Neural cell (in vitro differentiated cells): ENCODE results near the gene RIOK2.

Source experiments
- CTCF ChIP-seq: fragments of 450-650 bp; IDR thresholded peaks from 2 replicates; pipeline ENCODE4 v1.5.1; 2014; ENCODE audit warnings: antibody characterized with exemption, mild to moderate bottlenecking, moderate library complexity; ENCODE audit not compliant: poor library complexity, severe bottlenecking
- EP300 ChIP-seq: fragments of 450-650 bp; conservative IDR thresholded peaks from 2 replicates; pipeline ENCODE4 v1.6.1; 2014; ENCODE audit warnings: antibody characterized with exemption, mild to moderate bottlenecking, moderate library complexity; ENCODE audit not compliant: poor library complexity, severe bottlenecking
- EZH2 ChIP-seq: fragments of 200-600, 300-800 bp; shearing (Covaris generic), sonication (generic); IDR thresholded peaks from 2 replicates; pipeline ENCODE4 v1.6.1; 2014; ENCODE audit warnings: antibody characterized with exemption, low read length, borderline replicate concordance, mild to moderate bottlenecking; ENCODE audit not compliant: insufficient read depth, poor library complexity, severe bottlenecking
- POLR2AphosphoS5 ChIP-seq: IDR thresholded peaks from 2 replicates; pipeline ENCODE4 v1.6.1; 2012
- RAD21 ChIP-seq: fragments of 450-650 bp; conservative IDR thresholded peaks from 2 replicates; pipeline ENCODE4 v1.6.1; 2014; ENCODE audit warnings: antibody characterized with exemption, mild to moderate bottlenecking, moderate library complexity
- REST ChIP-seq: IDR thresholded peaks from 2 replicates; pipeline ENCODE4 v1.6.1; 2012; ENCODE audit warnings: borderline replicate concordance
- SMC3 ChIP-seq: fragments of 450-650 bp; conservative IDR thresholded peaks from 2 replicates; pipeline ENCODE4 v1.6.1; 2014; ENCODE audit warnings: antibody characterized with exemption, mild to moderate bottlenecking, moderate library complexity; ENCODE audit not compliant: poor library complexity
- TAF1 ChIP-seq: IDR thresholded peaks from 2 replicates; pipeline ENCODE4 v1.6.1; 2012; ENCODE audit warnings: low read depth

DNA sequence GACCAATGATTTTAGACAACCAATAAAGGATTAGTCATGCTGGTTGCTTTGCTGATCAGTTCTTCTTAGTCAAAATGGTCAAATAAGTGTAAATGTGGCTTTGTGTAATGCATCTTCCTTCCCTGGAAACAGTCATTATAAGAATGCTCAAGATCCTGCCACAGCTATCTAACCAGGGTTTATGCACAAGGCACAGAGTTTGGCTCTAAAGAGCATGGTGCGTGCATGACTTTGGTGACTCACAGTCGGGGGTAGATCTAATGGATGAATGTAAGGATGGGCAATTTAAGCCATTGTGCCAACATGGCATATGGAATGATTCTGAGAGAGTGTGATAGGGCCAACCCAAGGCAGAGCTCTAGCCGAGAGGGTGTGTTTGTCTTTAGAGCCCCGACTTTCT lies 47.2 kb downstream of the RIOK2 start:
- TF ChIP-seq CTCF (no peak), RAD21 (no peak), POLR2AphosphoS5 (no peak), SMC3 (no peak), EP300 (no peak), REST (no peak), TAF1 (no peak), EZH2 (no peak)
